RCC 7860 (cell line): ENCODE data around the gene FPR1.
"Not testable (repeated sequence)": the region's sequence is repeated elsewhere in the genome, so short reads cannot be mapped to it uniquely, and the experiment has no call there.

Experiments
- DNase-seq: peaks from one replicate; pipeline ENCODE4 v3.0.0-alpha.2; 2015; ENCODE audit warnings: low spot score
- FAIRE-seq: peaks from 2 replicates; lab custom pipeline; 2012; peaks lifted over from hg19 to GRCh38; lab: Jason Lieb, UNC

Gene FPR1

DNA sequence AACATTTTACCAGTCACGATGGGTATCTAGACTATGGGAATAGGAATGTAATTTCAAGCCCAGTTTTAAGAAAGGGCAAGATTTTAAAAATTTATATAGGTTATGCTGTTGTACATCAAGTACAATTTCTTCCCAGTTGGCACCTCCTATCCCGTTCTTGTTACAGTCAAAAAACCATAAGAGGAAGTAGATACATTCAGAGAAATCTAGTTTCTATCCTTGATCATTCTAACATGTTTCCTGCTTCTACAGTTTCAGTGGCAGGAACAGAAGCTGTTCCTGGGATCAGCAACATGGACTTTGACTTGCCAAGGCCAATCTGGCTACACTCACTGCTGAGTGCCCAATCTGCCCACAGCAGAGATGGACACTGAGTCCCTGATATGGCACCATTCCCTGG, 28.6 kb upstream of the FPR1 start:
- FAIRE-seq (no peak), DNase-seq (no peak)

GRCh38 chr19:51779703-51780102, 28.0 kb upstream of the FPR1 start:
- DNase-seq (no peak), FAIRE-seq (no peak)

DNA sequence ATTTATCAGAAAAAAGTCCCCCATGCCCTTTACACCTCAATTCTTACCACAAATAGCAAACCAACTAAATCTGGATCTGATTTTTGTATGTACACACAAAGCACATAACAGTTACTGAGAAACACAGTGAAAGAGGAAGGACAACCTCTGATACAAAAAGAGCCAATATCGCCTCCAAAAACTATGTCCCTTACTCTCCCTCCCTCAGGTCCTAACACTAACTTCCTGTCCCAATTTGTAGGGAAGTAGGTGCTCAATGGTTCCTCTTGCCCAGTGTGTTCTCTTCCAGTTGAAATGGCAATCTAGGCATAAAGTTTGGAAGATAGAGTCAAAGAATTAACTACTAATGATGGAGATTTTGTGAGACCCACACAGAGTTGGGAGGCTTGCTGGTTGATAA, 27.5 kb upstream of the FPR1 start:
- DNase-seq (no peak), FAIRE-seq (no peak)

GRCh38 chr19:51777570-51778462, 26.1 kb upstream of the FPR1 start:
- DNase-seq, result peak; percentile 66
- peak; percentile 65 for FAIRE-seq

DNA sequence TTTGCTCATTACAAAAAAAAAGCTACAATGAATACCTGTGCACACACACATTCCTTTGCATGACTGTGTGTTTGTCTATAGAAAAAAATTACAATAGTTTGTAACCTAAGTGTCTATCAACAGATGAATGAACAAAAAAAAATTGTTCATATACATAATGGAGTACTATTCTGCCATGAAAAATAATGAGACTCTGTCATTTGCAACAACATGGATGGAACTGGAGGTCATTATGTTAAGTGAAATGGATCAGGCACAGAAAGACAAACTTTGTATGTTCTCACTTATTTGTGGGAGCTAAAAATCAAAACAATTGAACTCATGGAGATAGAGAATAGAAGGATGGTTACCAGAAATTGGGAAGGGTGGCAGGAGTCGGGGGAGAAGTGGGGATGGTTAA, 24.9 kb upstream of the FPR1 start:
- FAIRE-seq, DNase-seq: not testable (repeated sequence)

- FAIRE-seq, result no peak
- no peak for DNase-seq
These were observed 21.3 kb upstream of the FPR1 start for GRCh38 chr19:51772977-51773376.

- FAIRE-seq (no peak), DNase-seq (no peak)
These were observed 19.9 kb upstream of the FPR1 start for GRCh38 chr19:51771376-51772130.

DNA sequence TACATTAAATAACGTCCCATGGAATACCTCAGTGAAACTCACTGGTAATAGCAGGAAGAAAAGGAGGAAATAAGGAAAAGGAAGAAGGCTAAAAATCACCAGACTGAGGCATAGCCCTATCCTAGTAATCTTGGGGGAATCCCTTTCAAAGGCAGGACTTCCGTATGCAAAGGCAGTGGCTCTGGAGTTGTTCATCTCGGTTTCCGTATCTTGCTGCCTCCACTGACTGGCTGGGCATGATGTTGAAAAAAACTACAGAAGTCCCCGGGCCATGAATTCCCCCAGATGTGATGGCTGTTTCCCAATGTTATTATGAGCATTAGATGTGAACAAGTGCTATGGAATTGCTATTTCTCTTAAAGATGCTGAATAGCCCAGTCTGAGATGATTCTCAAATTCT, 14.8 kb upstream of the FPR1 start:
- no peak for DNase-seq
- FAIRE-seq, result no peak

- FAIRE-seq, result no peak
- no peak for DNase-seq
These were observed 13.4 kb upstream of the FPR1 start for GRCh38 chr19:51765086-51765485.

GRCh38 chr19:51761696-51762095, 10.0 kb upstream of the FPR1 start:
- DNase-seq, result no peak

GRCh38 chr19:51760697-51761356, 9.1 kb upstream of the FPR1 start, which contains the start of gene FPR2:
Gene FPR2, plus strand, starts transcription at chr19:51761180. Its CDS starts 7,479 bp downstream, at chr19:51768659.
- no peak for DNase-seq
- no peak for FAIRE-seq

More at GRCh38 chr19:51761696-51762095, 10.0 kb upstream of the FPR1 start:
- FAIRE-seq, result no peak

DNA sequence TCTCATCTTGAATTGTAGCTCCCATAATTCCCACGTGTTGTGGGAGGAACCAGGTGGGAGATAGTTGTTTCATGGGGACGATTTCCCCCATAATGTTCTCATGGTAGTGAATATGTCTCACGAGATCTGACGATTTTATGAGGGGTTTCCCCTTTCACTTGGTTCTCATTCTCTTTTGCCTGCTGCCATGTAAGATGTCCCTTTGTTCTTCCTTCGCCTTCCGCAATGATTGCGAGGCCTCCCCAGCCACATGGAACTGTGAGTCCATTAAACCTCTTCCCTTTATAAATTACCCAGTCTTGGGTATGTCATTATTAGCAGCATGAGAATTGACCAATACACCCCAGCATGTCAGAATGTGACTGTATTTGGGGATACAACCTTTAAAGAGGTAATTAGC, 3.9 kb upstream of the FPR1 start:
- DNase-seq (no peak), FAIRE-seq (no peak)

DNA sequence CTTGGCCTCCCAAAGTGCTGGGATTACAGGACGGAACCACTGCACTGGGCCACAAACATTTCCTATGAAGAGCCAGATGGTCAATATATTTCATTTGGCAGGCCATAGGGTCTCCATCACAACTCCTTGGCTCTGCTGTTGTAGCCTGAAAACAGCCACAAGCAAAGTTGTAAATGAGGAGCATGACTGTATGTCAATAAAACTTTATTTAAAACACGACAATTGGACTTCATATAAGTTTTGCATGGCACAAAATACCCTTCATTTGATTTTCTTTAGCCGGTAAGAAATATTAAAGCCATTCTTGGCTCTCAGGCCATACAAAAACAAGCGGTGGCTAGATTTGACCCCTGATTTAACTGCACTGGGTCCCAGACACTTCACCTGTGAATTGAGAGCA, 3.1 kb upstream of the FPR1 start:
- DNase-seq, result no peak
- no peak for FAIRE-seq

DNA sequence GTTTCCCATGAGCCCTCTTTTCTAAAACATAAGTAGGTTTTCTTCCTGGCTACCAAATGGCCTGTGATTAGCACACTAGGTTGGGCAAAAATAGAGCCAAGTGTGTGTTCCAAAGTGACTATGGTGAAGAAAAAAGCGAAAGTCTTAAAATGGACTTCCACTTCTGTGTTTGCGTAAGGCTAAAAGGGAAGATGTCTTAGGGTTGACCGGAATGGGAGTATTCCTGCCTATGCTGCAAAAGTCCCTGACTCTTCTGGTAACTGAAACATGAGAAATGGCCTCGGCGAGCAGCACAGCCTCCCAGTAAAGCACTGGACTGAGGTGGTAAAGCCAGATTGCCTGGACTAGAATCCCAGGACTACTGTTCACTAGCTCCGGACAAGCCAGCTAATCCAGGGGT, 2.4 kb upstream of the FPR1 start:
- no peak for DNase-seq
- FAIRE-seq, result no peak

DNA sequence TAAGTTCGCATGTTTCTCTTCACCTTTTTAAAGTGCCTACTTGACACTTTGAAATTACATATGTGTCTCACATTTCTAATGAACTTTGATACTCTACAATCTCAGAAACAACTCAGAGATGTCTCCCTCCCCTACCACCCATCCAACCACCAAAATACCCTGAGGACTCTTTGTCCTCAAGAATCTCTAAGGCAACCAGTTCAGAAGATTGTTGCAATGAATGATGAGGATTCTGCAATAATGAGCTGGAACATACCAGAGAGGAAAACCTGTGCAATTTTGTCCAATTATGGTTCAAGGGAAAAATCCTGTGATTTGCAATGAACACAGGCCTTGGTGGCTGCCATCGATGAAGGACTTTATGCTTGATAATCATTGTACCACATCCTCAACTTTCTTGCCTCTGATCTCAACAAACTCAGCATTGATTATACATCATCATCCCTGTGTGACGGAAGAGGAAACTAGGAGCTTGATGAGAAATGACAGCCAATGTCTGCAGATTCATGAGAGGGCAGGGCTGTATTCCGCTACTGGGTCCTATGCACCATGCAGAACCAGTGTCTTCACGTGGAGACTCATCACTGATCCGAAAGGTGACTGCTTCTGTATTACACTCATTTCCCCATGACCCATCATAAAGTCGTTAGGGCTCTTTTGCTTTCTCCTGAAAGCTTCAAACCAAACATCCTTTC, 1.1 kb downstream of the FPR1 start:
- DNase-seq (peak; percentile 65), FAIRE-seq (no peak)

GRCh38 chr19:51749979-51750378, 1.7 kb downstream of the FPR1 start:
- peak; percentile 95 for FAIRE-seq
- DNase-seq, result peak; percentile 84

DNA sequence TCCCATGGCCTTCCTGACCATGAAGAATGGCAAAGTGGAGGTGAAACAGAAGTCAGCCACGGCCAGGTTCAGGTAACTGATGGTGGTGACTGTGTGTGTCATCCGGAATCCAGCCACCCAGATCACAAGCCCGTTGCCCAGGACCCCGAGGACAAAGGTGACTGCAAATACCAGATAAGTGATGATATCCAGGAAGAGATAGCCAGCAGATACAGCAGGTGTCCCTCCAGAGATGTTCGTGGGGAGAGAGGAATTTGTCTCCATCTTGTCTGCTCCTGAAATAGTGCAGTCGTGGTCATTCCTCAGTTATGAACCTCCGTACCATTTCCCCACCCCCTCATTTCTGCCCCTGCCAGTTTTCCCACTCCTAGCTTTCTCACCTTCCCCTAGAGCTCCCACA, 4.9 kb downstream of the FPR1 start:
- no peak for DNase-seq
- no peak for FAIRE-seq

GRCh38 chr19:51743405-51743804, 8.3 kb downstream of the FPR1 start:
- FAIRE-seq (peak; percentile 90), DNase-seq (peak; percentile 93)

DNA sequence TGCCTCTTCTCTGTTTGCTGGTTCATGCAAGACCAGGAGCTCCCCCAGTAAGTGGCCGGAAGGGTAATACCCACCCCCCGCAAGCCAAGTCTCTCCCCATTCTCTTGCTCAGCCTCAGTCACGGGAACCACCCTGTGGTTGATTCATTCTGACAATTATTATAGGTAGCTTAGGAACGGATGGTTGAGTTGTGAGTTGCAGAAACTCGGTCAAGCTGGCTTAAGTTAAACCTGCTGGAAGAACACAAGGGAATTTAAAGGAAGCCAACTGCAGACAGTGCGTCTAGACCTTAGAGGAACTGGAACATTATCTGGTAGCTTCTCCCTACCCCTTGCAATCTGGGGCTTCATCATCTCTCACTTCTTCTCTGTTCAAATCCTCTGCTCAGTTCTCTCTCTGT, 8.9 kb downstream of the FPR1 start:
- FAIRE-seq (peak; percentile 98), DNase-seq (peak; percentile 98)

GRCh38 chr19:51740356-51740755, 11.3 kb downstream of the FPR1 start:
- no peak for FAIRE-seq

More at GRCh38 chr19:51740356-51740755, 11.3 kb downstream of the FPR1 start:
- DNase-seq, result no peak
